Measurements from ENCODE around the gene RERE.

Gene RERE

GRCh38 chr1:8570465-8570864 is 247.0 kb downstream of the RERE start (continued):
- TF ChIP-seq ZNF341 (tag by site-specific recombination; IDR thresholded peaks at IDR 0.05; ENCODE audit: low read depth) (no peak), KLF7 (tag by site-specific recombination; IDR thresholded peaks at IDR 0.05; ENCODE audit: borderline replicate concordance) (no peak), BCL11B (tag by site-specific recombination; IDR thresholded peaks at IDR 0.05; ENCODE audit: low read depth) (no peak)

GRCh38 chr1:8569242-8569641 is 248.2 kb downstream of the RERE start:
- CTCF ChIA-PET, result interaction anchor here (0.6 to 3.0 kb wide), 10 partner anchors 8 to 279 kb away, joined by 3 to 24 read pairs (median 4); no protein-coding TSS in a partner anchor
- H3K36me3 ChIP-seq (ENCODE audit: control insufficient read depth in 2 of 2, insufficient read depth in 1 of 2, low read length in 2 of 2), result no peaks in the 10 kb centered on the region
- H3K27ac ChIP-seq (ENCODE audit: extremely low read depth, low read depth, low read length), result no peak overlapping the region
- H3K4me1 ChIP-seq (ENCODE audit: control insufficient read depth, insufficient read depth, low read length), result peaks cover 17% of the 10 kb centered on the region
- TF ChIP-seq ZNF112 (tag by site-specific recombination; IDR thresholded peaks at IDR 0.05), result no peak
- no peak overlapping the region for H3K4me3 ChIP-seq (ENCODE audit: low read depth, low read length)
- POLR2A ChIA-PET, result interaction anchor here (0.6 to 0.7 kb wide), 2 partner anchors 280 to 700 kb away, joined by 3 to 5 read pairs; no protein-coding TSS in a partner anchor
- no peaks in the 10 kb centered on the region for H3K9me3 ChIP-seq (ENCODE audit: control insufficient read depth, insufficient read depth, low read depth, low read length)

- ChIA-PET CTCF (interaction anchor here (0.6 to 3.0 kb wide), 6 partner anchors 8 to 158 kb away, joined by 3 to 24 read pairs (median 4); no protein-coding TSS in a partner anchor), POLR2A (interaction anchor here (0.7 kb wide), 1 partner anchor 701 kb away, joined by 5 read pairs; no protein-coding TSS in a partner anchor)
- Histone ChIP-seq H3K36me3 (ENCODE audit: control insufficient read depth in 2 of 2, insufficient read depth in 1 of 2, low read length in 2 of 2) (no peaks in the 10 kb centered on the region), H3K4me3 (ENCODE audit: low read depth, low read length) (no peak overlapping the region), H3K9me3 (ENCODE audit: control insufficient read depth, insufficient read depth, low read depth, low read length) (no peaks in the 10 kb centered on the region), H3K27ac (ENCODE audit: extremely low read depth, low read depth, low read length) (no peak overlapping the region), H3K4me1 (ENCODE audit: control insufficient read depth, insufficient read depth, low read length) (peaks cover 17% of the 10 kb centered on the region)
- TF ChIP-seq ZBTB8A (tag by site-specific recombination; IDR thresholded peaks at IDR 0.05) (no peak), ZNF391 (tag by site-specific recombination; IDR thresholded peaks at IDR 0.05; ENCODE audit: borderline replicate concordance, low read depth) (no peak), ZNF777 (tag by site-specific recombination; IDR thresholded peaks at IDR 0.05; ENCODE audit: borderline replicate concordance) (no peak), ZNF311 (tag by site-specific recombination; IDR thresholded peaks at IDR 0.05; ENCODE audit: borderline replicate concordance) (no peak), WT1 (tag by site-specific recombination; IDR thresholded peaks at IDR 0.05) (no peak)
Measured at GRCh38 chr1:8568837-8569236, 248.6 kb downstream of the RERE start.

GRCh38 chr1:8567146-8567545 is 250.3 kb downstream of the RERE start:
- ChIA-PET POLR2A (no interaction called here), CTCF (no interaction called here)
- Histone ChIP-seq H3K4me1 (ENCODE audit: control insufficient read depth, insufficient read depth, low read length) (peaks cover 11% of the 10 kb centered on the region), H3K4me3 (ENCODE audit: low read depth, low read length) (no peak overlapping the region), H3K36me3 (ENCODE audit: control insufficient read depth in 2 of 2, insufficient read depth in 1 of 2, low read length in 2 of 2) (no peaks in the 10 kb centered on the region), H3K9me3 (ENCODE audit: control insufficient read depth, insufficient read depth, low read depth, low read length) (no peaks in the 10 kb centered on the region), H3K27ac (ENCODE audit: extremely low read depth, low read depth, low read length) (no peak overlapping the region)
- TF ChIP-seq ZNF660 (tag by site-specific recombination; IDR thresholded peaks at IDR 0.05), result peak; percentile 94
- TF ChIP-seq ZNF76 (tag by site-specific recombination; IDR thresholded peaks at IDR 0.05; ENCODE audit: borderline replicate concordance, low read depth), result no peak

- ChIA-PET POLR2A (no interaction called here), CTCF (interaction anchor here (0.5 to 2.2 kb wide), 4 partner anchors 8 to 896 kb away, joined by 3 to 15 read pairs (median 3); no protein-coding TSS in a partner anchor)
- H3K27ac ChIP-seq (ENCODE audit: extremely low read depth, low read depth, low read length), result no peak overlapping the region
- no peaks in the 10 kb centered on the region for H3K4me1 ChIP-seq (ENCODE audit: control insufficient read depth, insufficient read depth, low read length)
- no peaks in the 10 kb centered on the region for H3K9me3 ChIP-seq (ENCODE audit: control insufficient read depth, insufficient read depth, low read depth, low read length)
- H3K4me3 ChIP-seq (ENCODE audit: low read depth, low read length), result no peak overlapping the region
- no peaks in the 10 kb centered on the region for H3K36me3 ChIP-seq (ENCODE audit: control insufficient read depth in 2 of 2, insufficient read depth in 1 of 2, low read length in 2 of 2)
- TF ChIP-seq SETDB1 (IDR thresholded peaks at IDR 0.05; ENCODE audit: insufficient read length, low read length) (no peak), ZNF791 (tag by site-specific recombination; IDR thresholded peaks at IDR 0.05) (no peak), GLI4 (tag by site-specific recombination; IDR thresholded peaks at IDR 0.05) (no peak), OVOL3 (tag by site-specific recombination; IDR thresholded peaks at IDR 0.05) (no peak), ZNF549 (tag by site-specific recombination; IDR thresholded peaks at IDR 0.05) (no peak), SP7 (tag by site-specific recombination; IDR thresholded peaks at IDR 0.05) (no peak), ZBTB20 (tag by site-specific recombination; IDR thresholded peaks at IDR 0.05) (no peak), ZNF221 (tag by site-specific recombination; IDR thresholded peaks at IDR 0.05; ENCODE audit: borderline replicate concordance) (no peak), ZBTB17 (tag by site-specific recombination; IDR thresholded peaks at IDR 0.05) (no peak), ZNF521 (tag by site-specific recombination; IDR thresholded peaks at IDR 0.05) (no peak), ZNF561 (tag by site-specific recombination; IDR thresholded peaks at IDR 0.05; ENCODE audit: borderline replicate concordance) (no peak), INSM2 (tag by site-specific recombination; IDR thresholded peaks at IDR 0.05) (no peak), ZNF148 (tag by site-specific recombination; IDR thresholded peaks at IDR 0.05; ENCODE audit: borderline replicate concordance) (no peak), KLF8 (tag by site-specific recombination; IDR thresholded peaks at IDR 0.05) (no peak)
Measured at GRCh38 chr1:8565802-8566201, 251.6 kb downstream of the RERE start.

Data from HEK293 (cell line).